HG03354 (cell line): ENCODE results near the gene RGS14.
"Not testable (repeated sequence)": the region's sequence is repeated elsewhere in the genome, so short reads cannot be mapped to it uniquely, and the experiment has no call there.

Experiments
- ATAC-seq: cut with Tn5 transposase; IDR thresholded peaks from one replicate; pipeline ENCODE4 v1.9.1; 2021; ENCODE audit warnings: mild to moderate bottlenecking; ENCODE audit not compliant: unreplicated experiment, poor library complexity, severe bottlenecking

RGS14 gene

DNA sequence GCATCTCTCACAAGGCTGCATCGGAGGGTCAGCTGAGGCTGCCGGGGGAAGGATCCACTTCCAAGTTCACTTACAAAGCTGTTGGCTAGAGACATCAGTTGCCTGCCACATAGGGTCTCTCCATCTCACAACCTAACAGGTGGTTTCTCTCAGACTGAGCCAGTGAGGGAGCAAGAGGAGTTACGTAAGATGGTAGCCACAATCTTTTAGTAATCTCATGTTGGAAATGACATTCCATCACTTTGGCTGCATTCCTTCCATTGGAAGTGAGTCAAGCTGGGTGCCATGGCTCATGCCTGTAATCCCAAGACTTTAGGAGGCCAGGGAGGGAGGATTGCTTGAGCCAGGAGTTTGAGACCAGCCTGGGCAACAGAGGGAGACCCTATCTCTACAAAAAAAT, 61.3 kb downstream of the RGS14 start:
- no peak for ATAC-seq

- not testable (repeated sequence) for ATAC-seq
Measured at GRCh38 chr5:177420472-177420871, 62.7 kb downstream of the RGS14 start.

DNA sequence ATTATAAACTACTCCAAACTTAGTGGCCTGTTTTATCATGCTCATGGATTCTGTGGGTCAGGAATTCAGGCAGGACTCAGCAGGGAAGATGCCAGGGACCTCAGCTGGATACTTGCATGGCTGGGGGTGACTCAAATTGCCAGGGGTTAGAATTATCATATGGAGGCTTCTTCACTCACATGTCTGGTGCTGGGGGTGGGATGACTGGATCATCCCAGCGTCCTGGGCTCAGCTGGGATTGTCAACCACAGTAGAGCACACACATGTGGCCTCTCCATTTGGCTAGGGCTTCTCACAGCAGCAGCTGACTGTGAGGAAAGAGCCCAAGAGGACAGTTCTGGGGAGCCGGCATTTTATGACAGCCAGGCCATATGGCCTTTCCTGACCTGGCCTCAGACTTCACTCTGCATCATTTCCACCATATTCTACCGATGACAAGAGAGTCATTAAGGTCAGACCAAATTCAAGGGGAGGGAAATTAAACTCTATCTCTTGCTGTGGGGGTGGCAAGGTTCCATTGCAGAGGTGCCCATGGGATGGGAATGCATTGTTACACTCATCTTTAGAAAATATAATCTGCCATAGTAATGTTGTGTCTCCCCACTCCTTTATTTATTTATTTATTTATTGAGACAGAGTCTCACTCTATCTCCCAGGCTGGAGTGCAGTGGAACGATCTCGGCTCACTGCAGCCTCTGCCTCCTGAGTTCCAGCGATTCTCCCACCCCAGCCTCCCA, 63.5 kb downstream of the RGS14 start:
- ATAC-seq: no peak
